Choroid plexus epithelial cell (primary cell): ENCODE measurements around the gene SETD7.

Source experiments
- DNase-seq: peaks from one replicate; pipeline ENCODE4 v3.0.0-alpha.2; 2010; ENCODE audit warnings: low read depth
- H3K4me3 ChIP-seq: 2 replicates; pipeline ENCODE4 v1.5.1; 2011; ENCODE audit warnings: low read depth, mild to moderate bottlenecking, control low read depth, low read length, moderate library complexity
- TF ChIP-seq, protein P1 (sequence below): conservative IDR thresholded peaks from 2 replicates; pipeline ENCODE4 v1.5.1; 2011; ENCODE audit warnings: low read depth, mild to moderate bottlenecking, control low read depth, inconsistent platforms, low read length, moderate library complexity

Gene SETD7

DNA sequence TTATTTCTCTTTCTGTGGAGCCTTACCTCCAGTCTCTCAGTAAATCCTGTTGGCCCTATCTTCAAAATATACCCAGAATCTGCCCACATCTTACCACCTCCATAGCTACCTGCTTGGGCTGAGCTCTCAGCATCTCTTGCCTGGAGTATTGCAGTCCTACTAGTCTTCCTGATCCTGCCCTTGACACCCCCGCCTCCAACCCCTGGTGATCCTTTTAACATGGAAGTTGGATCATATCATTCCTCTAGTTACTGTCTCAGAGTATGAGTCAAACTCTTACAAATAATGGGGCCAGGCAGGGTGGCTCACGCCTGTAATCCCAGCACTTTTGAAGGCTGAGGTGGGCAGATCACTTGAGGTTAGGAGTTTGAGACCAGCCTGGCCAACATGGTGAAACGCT, 43.1 kb upstream of the SETD7 start:
- TF ChIP-seq, protein P1, sequence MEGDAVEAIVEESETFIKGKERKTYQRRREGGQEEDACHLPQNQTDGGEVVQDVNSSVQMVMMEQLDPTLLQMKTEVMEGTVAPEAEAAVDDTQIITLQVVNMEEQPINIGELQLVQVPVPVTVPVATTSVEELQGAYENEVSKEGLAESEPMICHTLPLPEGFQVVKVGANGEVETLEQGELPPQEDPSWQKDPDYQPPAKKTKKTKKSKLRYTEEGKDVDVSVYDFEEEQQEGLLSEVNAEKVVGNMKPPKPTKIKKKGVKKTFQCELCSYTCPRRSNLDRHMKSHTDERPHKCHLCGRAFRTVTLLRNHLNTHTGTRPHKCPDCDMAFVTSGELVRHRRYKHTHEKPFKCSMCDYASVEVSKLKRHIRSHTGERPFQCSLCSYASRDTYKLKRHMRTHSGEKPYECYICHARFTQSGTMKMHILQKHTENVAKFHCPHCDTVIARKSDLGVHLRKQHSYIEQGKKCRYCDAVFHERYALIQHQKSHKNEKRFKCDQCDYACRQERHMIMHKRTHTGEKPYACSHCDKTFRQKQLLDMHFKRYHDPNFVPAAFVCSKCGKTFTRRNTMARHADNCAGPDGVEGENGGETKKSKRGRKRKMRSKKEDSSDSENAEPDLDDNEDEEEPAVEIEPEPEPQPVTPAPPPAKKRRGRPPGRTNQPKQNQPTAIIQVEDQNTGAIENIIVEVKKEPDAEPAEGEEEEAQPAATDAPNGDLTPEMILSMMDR = no peak

DNA sequence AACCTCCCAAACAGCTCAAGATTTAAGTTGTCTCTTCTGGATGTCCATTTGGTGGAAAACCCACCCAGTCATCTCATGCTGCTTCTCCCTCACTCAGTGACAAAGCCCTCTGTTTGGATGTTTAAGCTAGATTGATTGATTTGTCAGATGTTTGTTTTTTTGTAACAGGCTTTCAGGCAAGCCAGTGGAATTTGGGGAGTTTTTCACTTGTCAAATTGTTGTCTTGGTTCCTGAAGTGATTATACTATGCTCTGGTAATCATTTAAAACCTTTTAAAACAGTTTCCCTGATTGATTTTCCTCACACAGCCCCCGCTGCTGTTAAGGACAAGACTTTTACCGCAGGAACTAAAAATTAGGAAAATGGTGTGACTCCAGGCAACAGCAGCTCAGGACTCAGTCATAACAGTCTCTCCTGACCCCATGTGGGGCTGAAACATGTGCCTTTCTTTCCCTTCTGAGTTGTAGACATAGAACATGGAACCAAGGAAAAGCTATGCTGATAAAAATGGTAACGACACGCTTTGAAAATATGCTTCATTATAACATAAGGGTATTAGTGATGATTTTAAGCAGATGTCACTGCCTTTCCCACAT, 40.8 kb upstream of the SETD7 start:
- no peak overlapping the region for H3K4me3 ChIP-seq
- TF ChIP-seq, protein P1 = no peak
- DNase-seq = no peak

More for the DNA sequence above, 43.1 kb upstream of the SETD7 start:
- DNase-seq = no peak
- no peak overlapping the region for H3K4me3 ChIP-seq

DNA sequence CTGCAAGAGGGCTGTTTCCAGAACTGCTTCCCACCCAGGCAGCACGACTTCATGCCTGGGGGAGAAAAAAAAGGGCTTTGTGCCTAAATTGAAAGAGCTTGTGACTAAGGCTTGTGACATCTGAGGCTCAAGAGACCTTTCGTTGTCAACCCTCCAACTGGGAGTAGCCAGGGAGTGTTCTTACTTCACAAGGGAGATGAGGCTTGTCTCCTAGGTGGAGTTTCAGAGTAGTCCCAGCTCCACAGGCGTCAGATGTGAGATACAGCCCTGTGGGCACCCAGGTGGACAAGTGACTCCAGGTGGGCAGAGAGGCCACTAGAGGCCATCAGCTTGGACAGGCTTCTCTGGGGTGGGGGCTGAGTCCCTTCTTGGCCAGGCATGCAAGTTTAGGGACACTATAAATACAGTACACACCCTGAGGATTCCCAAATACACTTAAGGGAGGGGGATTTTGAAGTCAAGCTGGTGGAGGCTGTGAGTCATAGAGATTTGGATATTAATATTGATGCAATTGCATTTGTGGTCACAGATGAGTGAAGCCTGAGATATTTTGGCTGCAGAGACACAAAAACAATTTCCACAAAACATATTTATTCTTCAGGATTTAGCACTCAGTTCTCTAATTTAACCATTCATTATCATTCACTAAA, 40.1 kb upstream of the SETD7 start:
- TF ChIP-seq, protein P1 = no peak
- DNase-seq = peak; percentile 43
- H3K4me3 ChIP-seq = no peak overlapping the region

DNA sequence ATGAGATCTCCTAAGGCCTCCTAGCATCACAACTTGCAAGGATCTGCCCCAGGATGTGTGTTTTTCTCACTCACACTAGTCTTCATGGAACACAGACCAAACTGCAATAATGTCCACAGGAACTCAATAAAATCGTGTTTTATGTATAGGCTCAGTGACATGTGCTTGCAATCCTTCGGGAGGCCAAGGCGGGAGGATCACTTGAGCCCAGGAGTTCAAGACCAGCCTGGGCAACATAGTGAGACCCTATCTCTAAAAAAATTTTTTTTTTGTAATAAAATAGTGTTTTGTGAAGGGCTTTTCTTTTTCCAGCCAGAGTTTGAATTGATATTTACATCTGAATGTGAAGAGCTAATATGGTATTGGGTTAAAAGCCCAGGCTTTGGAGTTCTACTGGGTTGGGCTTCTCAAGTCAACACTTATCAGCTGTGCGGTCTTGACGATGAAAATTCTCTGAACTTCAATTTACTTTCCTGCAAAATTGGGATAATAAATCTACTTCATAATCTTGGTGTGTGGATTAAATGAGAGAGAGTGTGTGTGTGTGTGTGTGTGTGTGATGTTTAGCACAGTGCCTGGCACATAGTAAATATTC, 38.7 kb upstream of the SETD7 start:
- TF ChIP-seq, protein P1 = no peak
- no peak for DNase-seq
- H3K4me3 ChIP-seq = no peak overlapping the region

DNA sequence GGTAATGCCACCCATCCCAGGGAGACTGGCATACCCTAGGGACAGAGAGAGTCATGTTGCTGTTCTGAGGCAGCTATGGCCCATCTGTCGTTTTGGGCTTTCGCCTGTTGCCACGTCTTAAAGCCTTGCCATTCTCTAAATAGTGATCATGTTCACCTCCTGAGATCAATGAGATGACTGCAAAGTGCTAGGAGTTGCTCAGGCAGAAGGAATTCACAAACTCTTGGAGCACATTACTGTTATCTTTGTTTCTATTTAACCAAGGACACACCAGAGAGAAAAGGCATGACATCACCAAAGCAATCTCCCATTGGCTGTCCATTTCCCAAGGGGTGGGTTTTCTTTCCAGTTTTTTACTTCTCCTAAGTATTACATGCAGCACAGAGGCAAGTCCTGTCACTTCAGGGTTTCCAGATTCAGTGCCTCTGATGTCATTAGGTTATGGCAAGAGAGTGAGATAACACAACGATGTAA, 37.1 kb upstream of the SETD7 start:
- no peak overlapping the region for H3K4me3 ChIP-seq
- DNase-seq = peak; percentile 84
- TF ChIP-seq, protein P1 = no peak

DNA sequence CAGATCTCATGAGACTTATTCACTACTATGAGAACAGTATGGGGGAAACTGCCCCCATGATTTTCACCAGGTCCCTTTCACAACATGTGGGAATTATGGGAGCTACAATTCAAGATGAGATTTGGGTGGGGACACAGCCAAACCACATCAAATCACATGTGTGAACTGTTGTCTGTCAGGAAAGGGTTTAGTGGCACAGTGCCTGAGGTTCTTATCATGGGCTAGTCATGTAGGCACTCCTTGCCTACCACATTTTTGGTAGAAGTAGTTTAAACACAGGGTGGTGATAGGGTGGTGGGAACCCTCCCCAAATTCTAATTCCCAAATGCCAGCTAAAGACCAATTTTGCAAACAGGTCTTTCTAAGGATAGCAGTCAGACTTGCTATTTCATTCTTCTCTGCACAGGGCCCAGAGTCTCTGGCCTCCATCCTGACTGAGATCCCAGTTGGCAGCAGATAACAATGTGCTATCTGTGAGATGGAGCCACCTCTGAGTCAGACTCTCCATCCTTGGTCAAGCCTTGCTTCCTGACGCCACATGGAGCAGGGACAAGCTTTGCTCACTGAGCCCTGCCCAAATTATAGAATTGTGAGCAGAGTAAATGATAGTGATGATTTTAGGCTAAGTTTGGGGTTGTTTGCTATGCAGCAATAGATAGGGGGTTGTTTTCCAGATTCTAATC, 33.5 kb upstream of the SETD7 start:
- no peak overlapping the region for H3K4me3 ChIP-seq
- TF ChIP-seq, protein P1 = no peak
- no peak for DNase-seq
